HuH-7 (cell line): ENCODE data around the gene TEAD4.

Experiments
- DNase-seq: peaks from one replicate; pipeline ENCODE4 v3.0.0; 2011; ENCODE audit warnings: low spot score

The TEAD4 gene

DNA sequence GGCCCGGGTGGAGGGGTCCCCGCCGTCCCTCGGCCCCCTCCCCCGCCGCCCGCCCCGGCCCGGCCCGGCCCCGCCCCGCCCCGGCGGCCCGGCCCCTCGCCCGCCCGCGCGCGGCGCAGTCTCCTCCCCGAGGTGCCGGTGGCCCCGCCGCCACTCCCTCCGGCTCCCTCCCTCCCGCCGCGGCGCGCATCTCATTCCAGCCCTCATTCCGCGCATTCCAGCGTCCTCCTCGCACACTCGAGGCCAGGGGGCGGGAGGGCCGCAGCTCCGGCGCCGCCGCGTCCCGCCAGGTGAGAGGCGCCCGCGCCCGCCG is at the start of gene TEAD4:
Gene TEAD4, plus strand, starts transcription at position 206 of the 313 bp plus-strand sequence.
- peak; percentile 90 for DNase-seq

DNA sequence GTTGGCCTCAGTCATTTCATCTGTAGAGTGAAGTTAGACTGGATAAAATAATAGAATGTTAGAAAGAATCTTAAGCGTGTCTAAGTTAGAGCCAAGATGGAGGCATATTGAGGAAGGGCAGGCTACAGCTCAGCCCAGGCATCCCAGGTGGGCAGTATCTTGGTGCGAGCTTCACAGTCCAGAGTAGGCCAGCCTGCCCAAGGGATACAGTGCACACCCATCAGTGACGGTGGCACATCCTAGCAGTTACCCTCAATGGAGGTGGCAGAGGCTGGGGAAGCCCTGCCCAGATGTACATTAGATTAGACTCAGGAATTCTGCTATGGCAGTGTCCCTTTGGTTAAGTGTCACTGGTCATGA is 47.0 kb upstream of the TEAD4 start:
- DNase-seq: no peak

DNA sequence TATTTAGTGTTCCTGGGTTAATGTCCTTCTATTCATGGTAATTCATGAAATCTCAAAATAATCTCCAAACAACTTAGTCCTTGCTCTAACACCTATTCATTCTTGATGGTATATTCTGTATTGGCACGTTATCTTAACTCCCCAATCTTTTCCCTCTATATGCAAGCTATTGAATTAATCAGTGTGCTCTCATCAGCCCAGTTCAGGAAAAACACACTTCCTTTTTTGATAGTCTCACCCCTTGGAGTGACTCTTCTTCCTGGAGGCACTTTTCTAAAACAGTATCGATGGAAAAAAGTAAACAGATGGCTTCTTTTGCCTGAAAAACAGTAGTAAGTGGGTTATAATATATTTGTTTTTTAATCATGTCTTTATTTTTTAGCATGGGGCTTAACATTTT is 39.9 kb upstream of the TEAD4 start:
- DNase-seq: no peak

DNA sequence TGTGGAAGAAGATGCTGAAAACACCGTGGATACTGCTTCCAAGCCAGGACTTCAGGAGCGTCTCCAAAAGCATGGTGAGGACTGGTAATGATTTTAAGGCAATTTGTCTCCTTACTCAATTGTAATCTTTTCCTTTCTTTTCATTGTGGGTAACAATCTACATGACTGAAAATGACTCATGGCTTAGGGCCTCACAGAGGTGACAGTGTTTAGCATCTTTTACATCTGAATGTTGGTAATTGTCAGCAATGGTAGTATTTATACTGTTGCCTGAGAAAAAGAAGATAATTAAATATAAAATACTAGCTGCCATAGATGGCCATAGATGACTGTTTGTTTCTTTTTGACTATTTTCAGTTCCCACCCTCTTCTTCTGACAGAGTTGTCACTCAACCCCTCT is 36.9 kb upstream of the TEAD4 start:
- no peak for DNase-seq

DNA sequence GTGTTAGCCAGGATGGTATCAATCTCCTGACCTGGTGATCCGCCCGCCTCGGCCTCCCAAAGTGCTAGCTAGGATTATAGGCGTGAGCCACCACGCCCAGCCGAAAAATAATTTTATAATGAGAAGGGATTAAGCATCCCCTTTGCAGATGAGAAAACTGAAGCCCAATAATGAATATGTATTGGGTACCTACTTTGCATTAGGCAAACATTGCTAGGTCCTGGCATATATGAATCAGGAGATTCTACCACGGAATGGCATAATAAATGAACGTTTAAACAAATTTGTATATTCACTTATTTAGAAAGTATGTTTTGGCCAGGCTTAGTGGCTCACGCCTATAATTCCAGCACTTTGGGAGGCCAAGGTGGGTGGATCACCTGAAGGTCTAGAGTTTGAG is 36.1 kb upstream of the TEAD4 start:
- no peak for DNase-seq

DNA sequence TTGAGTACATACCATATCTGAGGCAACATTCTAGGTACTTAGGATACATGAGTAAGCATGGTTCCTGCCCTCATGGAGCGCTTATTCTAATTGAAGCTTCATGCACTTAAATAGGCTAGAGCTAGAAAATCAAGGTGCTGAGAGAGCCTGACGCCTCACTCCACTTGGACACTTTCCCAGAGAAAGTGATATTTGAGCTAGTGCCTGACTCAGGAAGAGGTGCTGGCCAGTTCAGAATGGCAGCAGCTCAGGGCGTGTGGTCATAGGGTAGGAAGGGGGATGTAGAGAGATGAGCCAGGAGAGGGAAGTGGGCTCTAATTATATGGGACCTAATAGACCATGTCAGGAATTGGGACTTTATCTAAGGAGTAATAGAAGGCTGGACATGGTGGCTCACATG is 35.2 kb upstream of the TEAD4 start:
- no peak for DNase-seq

DNA sequence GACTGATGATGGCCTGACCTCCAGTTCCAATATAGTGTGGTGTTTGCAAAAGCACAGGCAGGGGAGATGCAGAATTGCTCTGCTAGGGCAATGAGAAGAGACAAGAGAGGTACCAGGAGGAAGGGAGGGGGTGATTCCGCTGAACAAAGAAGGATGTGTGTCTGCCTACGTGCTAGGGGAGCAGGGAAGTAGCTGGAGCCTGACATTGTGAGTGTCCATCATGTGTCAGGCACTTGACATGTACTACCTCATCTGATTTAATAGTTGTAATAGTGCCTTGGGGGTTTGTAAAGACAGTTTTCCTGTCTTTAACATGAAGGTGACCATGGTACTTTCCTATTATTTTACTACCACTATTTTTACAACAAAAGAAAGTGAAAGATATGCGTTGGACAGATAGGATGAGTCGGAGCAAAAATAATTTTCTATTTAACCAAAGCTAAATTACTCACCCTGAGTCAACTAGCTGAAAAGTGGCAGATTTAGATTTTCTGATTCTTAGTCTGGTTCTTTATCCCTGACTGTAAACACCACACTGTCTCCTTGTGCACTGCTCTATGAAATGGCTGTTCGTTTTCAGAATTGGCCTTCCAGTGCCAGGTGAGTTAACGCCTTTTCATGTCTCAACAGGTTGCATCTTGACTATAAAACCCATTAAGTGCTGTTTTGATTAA is 33.7 kb upstream of the TEAD4 start:
- no peak for DNase-seq

DNA sequence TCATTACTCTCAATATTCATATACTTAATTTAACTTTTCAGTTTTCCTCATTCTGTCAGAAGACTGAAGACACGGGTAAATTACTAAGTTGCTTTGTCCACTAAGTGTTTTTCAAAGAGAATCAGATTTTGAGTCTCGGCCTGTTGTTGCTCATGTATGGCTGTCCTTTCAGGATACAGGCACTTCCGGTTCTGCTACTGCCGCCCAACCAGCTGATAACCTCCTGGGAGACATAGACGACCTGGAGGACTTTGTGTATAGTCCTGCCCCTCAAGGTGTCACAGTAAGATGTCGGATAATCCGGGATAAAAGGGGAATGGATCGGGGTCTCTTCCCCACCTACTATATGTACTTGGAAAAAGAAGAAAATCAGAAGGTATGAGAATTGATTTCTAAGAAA is 28.3 kb upstream of the TEAD4 start:
- DNase-seq: no peak

DNA sequence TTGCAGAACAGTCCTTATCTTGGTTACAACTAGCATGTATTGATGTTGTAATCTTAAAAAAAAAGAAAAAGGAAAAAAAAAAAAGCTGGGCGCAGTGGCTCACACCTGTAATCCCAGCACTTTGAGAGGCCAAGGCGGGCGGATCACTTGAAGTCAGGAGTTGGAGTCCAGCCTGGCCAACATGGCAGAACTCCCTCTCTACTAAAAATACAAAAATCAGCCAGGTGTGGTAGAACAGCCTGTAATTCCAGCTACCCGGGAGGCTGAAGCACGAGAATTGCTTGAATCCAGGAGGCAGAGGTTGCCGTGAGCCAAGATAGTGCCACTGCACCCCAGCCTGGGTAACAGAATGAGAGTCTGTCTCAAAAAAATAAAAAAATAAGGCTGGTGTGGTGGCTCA is 25.6 kb upstream of the TEAD4 start:
- DNase-seq: no peak

DNA sequence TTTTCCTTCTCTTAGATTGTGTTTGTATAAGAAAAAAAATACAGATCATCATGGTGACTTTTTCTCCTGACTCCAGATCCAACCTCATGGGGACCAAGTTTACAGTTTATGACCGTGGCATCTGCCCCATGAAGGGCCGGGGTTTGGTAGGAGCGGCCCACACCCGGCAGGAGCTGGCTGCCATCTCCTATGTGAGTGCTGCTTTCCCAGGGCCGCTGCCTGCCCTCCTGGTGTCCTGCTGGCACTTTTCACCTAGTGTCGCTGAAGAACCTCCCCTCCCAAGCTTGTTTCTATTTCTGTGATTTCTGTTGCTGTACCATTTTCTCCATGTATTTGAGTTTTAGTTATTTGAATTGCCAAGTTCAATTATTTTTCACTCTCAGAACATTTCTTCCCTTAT is 24.8 kb upstream of the TEAD4 start:
- no peak for DNase-seq

DNA sequence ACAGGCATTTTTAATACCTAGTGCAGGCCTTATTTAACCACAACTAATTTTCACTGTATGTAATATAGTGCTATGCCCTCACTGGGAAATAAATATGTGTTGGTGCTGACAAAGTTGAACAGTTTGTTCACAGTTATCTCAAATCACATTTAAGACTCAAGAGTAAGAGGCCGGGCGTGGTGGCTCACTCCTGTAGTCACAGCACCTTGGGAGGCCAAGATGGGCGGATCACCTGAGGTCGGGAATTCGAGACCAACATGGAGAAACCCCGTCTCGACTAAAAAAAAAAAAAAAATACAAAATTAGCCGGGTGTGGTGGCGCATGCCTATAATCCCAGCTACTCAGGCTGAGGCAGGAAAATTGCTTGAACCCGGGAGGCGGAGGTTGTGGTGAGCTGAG is 22.9 kb upstream of the TEAD4 start:
- no peak for DNase-seq

DNA sequence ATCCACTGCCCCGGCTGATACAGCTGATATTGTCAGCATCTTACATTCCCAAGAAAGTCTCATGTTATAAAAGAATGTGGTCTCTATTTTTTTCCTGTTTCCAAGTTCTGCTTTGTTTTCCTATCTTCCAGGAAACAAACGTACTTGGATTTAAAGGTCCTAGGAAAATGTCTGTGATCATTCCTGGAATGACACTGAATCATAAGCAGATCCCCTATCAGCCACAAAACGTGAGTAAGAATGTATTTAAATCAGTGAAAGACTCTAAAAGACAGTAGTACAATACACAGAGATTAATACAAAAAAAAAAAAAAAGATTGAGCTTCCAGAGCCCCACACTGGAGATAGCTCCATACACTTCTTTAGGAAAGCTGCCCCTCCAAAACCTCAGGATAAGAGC is 21.7 kb upstream of the TEAD4 start:
- no peak for DNase-seq

DNA sequence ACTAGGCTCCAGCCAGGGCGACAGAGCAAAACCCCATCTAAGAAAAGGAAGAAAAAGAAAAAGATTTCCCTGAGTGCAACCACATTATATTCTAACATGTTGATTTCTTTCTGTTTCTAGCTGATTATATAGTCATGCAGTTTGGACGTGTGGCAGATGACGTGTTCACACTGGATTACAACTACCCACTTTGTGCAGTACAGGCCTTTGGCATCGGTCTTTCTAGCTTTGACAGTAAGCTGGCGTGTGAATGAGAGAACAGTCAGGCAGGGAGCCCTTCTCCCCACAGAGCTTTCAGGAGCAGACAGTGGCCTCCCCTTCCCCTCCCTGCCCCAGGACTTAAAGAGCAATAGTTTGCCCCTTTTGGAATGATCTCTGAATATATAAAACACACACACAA is 20.0 kb upstream of the TEAD4 start:
- no peak for DNase-seq

DNA sequence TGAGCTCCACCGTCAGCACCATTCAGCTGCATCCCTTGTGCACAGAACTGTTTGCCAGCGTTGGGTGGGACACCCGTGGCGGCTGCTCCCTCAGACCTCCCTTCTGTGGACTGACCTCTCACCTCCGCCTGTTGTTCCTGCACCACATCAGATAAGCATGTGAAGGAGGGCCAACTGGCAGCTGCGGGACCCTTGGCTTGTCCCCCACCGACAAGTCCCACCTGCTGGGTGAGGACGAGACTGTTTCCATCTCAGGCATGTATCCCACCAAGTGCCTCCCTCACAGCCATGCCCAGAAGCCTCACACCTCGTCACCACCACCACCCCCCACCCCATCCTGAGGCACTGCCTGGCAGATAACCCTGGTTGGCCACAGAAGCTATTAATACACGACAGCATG is 18.6 kb upstream of the TEAD4 start:
- DNase-seq: no peak

DNA sequence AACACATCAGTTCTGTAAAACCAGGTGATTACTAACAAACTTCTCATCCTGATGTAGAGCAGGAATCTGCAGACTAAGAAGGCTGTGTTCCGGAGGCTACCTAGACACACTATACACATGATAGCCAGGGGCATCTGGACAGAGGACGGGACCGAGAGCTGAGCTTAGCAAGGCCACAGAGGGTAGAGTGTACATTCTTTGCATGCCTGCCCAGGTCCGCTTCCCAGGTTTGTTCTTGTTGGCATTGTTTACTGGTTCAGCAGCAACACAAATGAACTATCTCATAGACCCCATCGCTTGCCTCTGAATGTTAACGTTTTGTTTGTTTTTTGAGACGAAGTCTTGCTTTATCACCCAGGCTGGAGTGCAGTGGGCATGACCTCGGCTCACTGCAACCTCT is 17.7 kb upstream of the TEAD4 start:
- DNase-seq: no peak

DNA sequence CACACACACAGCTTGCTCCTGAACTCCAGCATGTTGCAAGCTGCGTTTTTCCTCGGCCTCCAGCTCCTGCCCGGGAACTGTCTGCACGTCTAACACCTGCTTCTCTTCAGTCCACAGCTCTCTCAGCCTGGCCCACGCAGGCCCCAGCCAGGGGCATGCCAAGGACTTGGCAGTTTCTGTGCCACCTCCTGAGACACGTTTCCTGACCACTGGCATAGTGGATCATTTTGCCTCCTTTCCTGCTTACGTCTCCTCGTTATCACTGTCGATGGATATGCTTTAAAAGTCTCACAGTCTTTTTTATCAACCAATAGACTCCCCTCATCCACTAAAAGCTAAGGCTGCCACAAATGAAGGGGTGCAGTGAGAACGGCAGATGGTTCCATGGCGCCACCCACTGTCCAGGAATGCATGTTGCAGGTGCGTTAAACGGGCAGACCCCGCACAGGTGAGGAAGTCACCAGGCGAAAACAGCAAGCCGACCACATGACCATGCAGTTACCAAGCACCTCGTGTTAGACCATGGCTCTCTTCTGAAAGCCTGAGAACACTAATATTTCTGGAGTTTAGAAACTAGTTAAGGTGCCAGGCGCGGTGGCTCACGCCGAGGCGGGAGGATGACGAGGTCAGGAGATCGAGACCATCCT is 14.7 kb upstream of the TEAD4 start:
- DNase-seq: peak; percentile 66

DNA sequence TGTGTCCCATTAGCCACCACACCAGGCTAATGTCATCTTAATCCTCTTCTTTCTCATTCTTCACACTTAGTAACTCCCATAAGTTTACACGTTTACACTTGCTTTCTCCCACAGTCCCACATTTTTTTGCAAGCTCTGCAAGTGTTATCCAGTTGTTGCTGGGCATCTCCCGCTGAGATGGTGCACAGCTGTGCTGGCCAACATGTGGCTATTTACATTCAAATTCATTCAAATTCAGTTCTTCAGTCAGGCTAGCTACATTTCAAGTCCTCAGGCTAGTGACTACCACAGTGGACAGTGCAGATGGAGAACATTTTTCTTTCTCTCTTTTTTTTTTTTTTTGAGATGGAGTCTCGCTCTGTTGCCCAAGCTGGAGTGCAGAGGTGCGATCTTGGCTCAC is 9.8 kb upstream of the TEAD4 start:
- no peak for DNase-seq

DNA sequence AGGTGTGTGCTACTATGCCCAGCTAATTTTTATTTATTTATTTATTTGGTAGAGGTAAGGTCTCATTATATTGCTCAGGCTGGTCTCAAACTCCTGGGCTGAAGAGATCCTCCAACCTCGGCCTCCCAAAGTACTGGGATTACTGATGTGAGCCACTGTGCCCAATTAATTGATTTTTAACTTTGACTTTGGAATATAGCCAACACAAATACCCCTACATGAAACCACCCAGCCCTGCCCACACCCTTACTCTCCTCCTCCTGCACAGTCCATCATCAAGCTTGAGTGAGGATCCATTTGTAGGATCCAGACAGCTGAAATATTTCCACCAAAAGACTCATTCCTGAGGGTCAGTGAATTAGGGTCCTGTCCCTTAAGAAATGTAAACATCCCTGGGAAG is 3.3 kb upstream of the TEAD4 start:
- DNase-seq: no peak

DNA sequence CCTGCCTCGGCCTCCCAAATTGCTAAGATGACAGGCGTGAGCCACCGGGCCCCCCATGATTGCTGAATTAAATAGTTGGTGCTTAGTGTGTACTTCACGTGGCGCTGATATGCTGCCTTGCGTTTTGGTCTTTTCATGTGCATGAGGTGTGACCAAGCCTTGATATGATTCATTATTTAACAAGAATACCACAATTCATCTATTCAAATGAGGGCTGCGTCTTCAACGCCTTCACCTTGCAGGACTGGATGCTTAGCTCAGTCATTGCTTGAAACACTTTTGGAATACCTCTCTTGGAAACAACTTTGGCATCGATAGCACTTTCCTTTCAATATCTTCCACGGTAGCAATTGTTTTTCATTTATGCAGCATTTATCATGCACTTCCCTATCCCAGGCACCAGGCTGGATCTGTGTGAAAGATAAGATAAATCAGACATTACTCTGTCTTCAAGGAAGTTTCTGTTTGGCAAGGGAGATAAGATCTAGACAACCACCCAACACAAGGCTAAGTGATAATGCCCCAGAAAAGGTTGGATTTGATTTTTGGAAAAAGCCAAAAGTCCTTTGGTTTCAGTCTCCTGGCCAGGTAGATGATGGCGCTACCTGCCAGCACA is 1.3 kb upstream of the TEAD4 start:
- DNase-seq: no peak

DNA sequence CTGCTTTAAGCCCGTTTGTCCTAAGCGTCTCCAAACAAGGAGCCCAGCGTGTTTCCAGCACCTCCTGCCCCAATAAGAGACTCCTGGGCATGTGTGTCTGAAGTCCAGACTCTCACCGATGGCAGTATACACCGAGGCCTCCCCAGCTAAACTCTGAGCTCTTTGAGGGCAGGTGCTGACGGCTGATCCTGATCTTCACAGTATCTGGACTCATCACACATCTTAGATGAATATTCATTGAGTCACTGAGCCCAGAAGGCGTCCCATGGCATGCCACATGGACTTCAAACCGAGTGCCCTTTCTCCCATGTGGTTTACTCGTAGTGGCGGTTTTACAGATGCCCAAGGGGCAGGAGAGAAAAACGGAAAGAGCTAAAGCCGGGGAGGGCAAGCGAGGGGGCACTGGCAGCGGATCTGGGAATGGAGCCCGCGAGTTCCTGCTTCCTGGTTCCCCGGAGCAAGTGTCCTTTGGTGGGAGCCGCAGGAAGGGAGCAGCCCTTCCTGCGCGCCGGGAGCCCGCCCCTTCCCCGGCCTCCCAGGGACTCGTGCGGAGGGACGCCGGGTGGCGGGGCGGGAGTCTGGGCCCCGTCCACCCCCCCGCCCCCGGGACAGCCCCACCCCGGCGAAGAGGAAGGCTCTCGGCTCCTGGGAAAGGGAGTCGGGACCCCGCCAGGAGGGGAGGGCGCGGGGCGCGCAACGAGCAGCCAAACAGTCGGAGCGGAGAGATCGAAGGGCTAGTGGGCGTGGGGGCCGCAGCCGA is 585 bp upstream of the TEAD4 start:
- DNase-seq: peak; percentile 82

DNA sequence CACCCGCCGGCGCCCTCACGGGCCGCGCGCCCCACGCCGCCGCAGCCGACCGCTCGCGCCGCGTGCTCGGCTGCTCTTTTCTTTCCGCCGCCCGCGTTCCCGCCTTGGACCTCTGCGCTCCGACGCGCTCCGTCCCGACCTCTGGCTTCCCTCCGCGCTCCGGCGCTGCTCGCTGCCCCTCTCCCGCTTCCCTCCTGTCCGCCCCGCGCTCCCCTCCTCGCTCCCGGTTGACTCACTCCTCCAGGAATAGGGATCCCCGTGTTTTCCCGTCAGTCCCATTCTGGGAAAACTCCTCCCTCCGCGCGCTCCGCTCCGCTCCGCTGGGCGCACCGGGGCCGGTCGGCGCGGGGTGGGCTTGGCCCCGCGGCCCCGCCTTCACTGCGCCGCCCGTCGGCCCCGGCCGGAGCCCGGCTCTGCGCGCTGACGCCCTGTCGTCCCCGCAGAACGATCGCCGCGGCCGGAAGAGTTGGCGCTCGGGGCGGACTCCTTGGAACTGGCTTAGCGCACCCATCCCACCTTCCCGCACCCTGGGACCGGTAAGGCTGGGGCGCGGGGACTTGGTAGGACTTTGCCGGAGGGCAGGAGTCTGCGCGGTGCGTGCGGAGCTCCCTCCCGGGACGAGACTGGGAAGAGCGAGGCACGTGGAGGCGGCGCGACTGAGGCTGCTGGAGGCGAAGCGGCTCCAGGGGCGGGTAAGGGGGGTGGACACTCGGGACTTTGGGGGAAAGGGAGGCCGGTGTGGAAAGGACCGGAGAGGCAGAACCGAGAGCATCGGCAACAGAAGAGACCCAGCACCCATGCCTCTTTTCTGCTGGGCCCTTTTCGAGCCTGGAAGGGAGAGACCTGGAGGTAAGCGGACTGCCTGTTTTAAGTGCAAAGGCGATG is 550 bp downstream of the TEAD4 start:
- peak; percentile 63 for DNase-seq

DNA sequence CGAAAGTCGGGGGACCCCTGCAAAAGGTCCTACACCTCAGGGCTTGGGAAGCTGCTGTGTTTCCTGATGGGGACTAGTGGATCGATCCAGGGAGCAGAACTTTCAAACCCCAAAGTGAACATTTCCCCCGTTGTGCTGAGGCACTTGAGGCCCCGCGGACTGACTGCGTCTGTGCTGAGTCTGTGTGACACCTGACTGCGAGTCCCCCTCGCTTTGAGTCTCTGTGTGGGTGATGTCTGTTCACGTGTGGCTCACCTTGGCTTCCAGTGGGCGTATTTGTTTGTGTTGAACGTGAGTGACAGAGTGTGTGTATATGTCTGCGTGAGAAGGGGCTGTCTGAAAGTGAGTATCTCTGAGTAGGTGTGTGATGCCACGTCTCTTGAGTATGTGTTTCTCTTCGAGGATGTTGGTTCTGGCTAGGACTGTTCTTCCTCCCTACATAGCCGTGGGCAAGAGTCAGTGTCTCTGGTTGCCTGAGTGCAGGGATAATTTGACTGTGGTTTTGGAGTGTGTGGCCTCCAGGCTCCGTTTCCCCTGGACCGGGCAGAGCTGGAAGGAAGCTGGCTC is 1.3 kb downstream of the TEAD4 start:
- DNase-seq: no peak
